Erythroblast (primary cell): ENCODE measurements around the gene SLC4A9.

Experiments used
- GATA1 ChIP-seq: IDR thresholded peaks from 2 replicates; pipeline ENCODE4 v1.6.1; 2011; ENCODE audit warnings: low read depth, mild to moderate bottlenecking, control low read depth, low read length, moderate library complexity
- POLR2A ChIP-seq: IDR thresholded peaks from 2 replicates; pipeline ENCODE4 v1.6.1; 2011; ENCODE audit warnings: mild to moderate bottlenecking, low read length

DNA sequence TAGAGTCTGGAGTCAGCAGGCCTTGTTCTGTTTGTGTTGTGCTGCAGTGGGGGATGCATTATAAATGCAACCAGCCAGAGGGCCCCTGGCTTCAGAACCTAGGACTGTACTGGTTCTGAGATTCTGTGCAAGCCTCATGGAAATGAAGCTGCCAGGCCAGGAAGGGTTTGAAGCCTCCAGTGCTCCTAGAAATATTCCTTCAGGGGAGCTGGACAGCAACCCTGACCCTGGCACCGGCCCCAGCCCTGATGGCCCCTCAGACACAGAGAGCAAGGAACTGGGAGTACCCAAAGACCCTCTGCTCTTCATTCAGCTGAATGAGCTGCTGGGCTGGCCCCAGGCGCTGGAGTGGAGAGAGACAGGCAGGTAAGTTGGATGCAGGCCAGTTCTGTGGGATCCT, at the start of gene SLC4A9:
- TF ChIP-seq POLR2A = no peak
- no peak for TF ChIP-seq GATA1
